HepG2 (cell line): ENCODE data around the gene DPH1. TPM values are rescaled to one million over a fixed set of nuclear protein-coding genes. Genes with fewer than 3 reads are reported as not detected.

Experiments
- ATAC-seq: fragments of 200-7000 bp; cut with Tn5 transposase; 3 replicates; pipeline ENCODE4 v1.9.1; 2020; ENCODE audit warnings: mild to moderate bottlenecking, moderate library complexity
- BruUV-seq: library from RNA; stranded (reverse); fragments of 400-500 nt; replicated peaks from 2 replicates; lab custom pipeline; 2021; lab: Mats Ljungman, UMichigan
- CTCF ChIA-PET: fragments of 300-600 bp; formaldehyde crosslinking; extraction: SDS; loops from one replicate; lab custom pipeline; 2021; ENCODE audit warnings: low total read pairs, inconsistent platforms, low intra/inter-chr PET ratio; lab: Yijun Ruan, JAX
- POLR2A ChIA-PET: fragments of 350-600 bp; sonication (Branson Sonifier 250); formaldehyde crosslinking; loops from one replicate; lab custom pipeline; 2020; ENCODE audit warnings: antibody characterized with exemption, inconsistent platforms; lab: Yijun Ruan, JAX
- DNase-seq: peaks from one replicate; pipeline ENCODE4 v3.0.0-alpha.2; 2015; ENCODE audit warnings: low spot score
- FAIRE-seq: peaks from 3 replicates; lab custom pipeline; 2011; peaks lifted over from hg19 to GRCh38; lab: Jason Lieb, UNC
- H2AFZ ChIP-seq: one replicate; pipeline ENCODE4 v1.6.1; 2011; ENCODE audit warnings: low read length, inconsistent platforms
- H3K27ac ChIP-seq: fragments of 300-600 bp; 3 replicates; pipeline ENCODE4 v1.8.0; 2011; ENCODE audit warnings: mixed run types, mild to moderate bottlenecking, mixed read lengths, low read length, inconsistent platforms; ENCODE audit not compliant: insufficient read depth; ENCODE audit errors: extremely low read length
- H3K27me3 ChIP-seq, 2 experiments: fragments of 200-600 bp in 1 of 2; 2 replicates in 1 of 2; 3 replicates in 1 of 2; pipeline versions ENCODE4 v1.6.0 to v1.8.0; 2011; ENCODE audit warnings: low read length in 2 of 2, mild to moderate bottlenecking in 2 of 2, moderate library complexity in 2 of 2, inconsistent platforms in 1 of 2; ENCODE audit not compliant: insufficient read depth in 2 of 2, control insufficient read depth in 1 of 2
- H3K36me3 ChIP-seq, 2 experiments: fragments of 200-600 bp in 1 of 2; replicated peaks in 1 of 2; 2 replicates in 1 of 2; 3 replicates in 1 of 2; pipeline versions ENCODE4 v1.5.1 to v1.8.0; 2011; ENCODE audit warnings: low read length in 2 of 2, inconsistent platforms in 1 of 2; ENCODE audit not compliant: insufficient read depth in 2 of 2, control insufficient read depth in 1 of 2
- H3K4me1 ChIP-seq: 2 replicates; pipeline ENCODE4 v1.5.1; 2012; ENCODE audit warnings: low read length, inconsistent platforms; ENCODE audit not compliant: insufficient read depth
- H3K4me2 ChIP-seq: 2 replicates; pipeline ENCODE4 v1.6.0; 2011; ENCODE audit warnings: low read depth, low read length, inconsistent platforms
- H3K4me3 ChIP-seq, 3 experiments: fragments of 200-600 bp in 1 of 3; sonication (generic), shearing (Covaris generic) in 1 of 3; replicated peaks in 1 of 3; 2 replicates each; pipeline ENCODE4 v1.5.1; 2011 to 2016; ENCODE audit warnings: low read length in 3 of 3, inconsistent platforms in 2 of 3, low read depth in 2 of 3, mild to moderate bottlenecking in 2 of 3, control low read depth in 1 of 3, mixed read lengths in 1 of 3; ENCODE audit not compliant: insufficient read depth in 1 of 3
- H3K79me2 ChIP-seq: one replicate; pipeline ENCODE4 v1.6.1; 2011; ENCODE audit warnings: low read length, inconsistent platforms; ENCODE audit not compliant: insufficient read depth
- H3K9ac ChIP-seq: 2 replicates; pipeline ENCODE4 v1.6.0; 2011; ENCODE audit warnings: mild to moderate bottlenecking, low read depth, low read length, inconsistent platforms; ENCODE audit not compliant: insufficient read depth
- H3K9me3 ChIP-seq: 2 replicates; pipeline ENCODE4 v1.5.1; 2012; ENCODE audit warnings: mild to moderate bottlenecking, low read length
- H4K20me1 ChIP-seq: 2 replicates; pipeline ENCODE4 v1.6.0; 2011; ENCODE audit warnings: inconsistent platforms, mild to moderate bottlenecking, low read length, moderate library complexity; ENCODE audit not compliant: insufficient read depth
- AGO2 ChIP-seq: fragments of 200-400 bp; formaldehyde crosslinking; optimal IDR thresholded peaks from 2 replicates; pipeline ENCODE3; 2017; ENCODE audit warnings: mild to moderate bottlenecking, low read depth, low read length, moderate library complexity
- HNF1B ChIP-seq: sonication (generic); formaldehyde crosslinking; IDR thresholded peaks from 2 replicates; pipeline ENCODE4 v1.5.1; 2020; ENCODE audit warnings: mild to moderate bottlenecking, moderate library complexity, missing genetic modification reagents
- HNF4A ChIP-seq: sonication (generic); formaldehyde crosslinking; IDR thresholded peaks from 2 replicates; pipeline ENCODE4 v1.4.0; 2020; ENCODE audit warnings: missing genetic modification reagents
- HNRNPL ChIP-seq: fragments of 200-400 bp; formaldehyde crosslinking; IDR thresholded peaks from 2 replicates; pipeline ENCODE4 v1.6.1; 2017; ENCODE audit warnings: mild to moderate bottlenecking, low read depth, low read length
- KDM5B ChIP-seq: sonication (generic); formaldehyde crosslinking; IDR thresholded peaks from 2 replicates; pipeline ENCODE4 v1.4.0; 2020; ENCODE audit warnings: missing genetic modification reagents, mild to moderate bottlenecking, borderline replicate concordance
- LCORL ChIP-seq, 2 experiments: fragments of 450-650 bp in 1 of 2; sonication (generic) in 1 of 2; formaldehyde crosslinking in 1 of 2; IDR thresholded peaks; 2 replicates each; pipeline versions ENCODE4 v1.5.0 to v1.6.1; 2017 to 2020; ENCODE audit warnings: antibody characterized with exemption in 1 of 2, missing genetic modification reagents in 1 of 2
- SIN3B ChIP-seq: fragments of 150-350 bp; IDR thresholded peaks from 2 replicates; pipeline ENCODE4 v1.6.1; 2014; ENCODE audit warnings: low read length
- ZFP36L2 ChIP-seq: sonication (generic); formaldehyde crosslinking; IDR thresholded peaks from 2 replicates; pipeline ENCODE4 v1.4.0; 2020; ENCODE audit warnings: missing genetic modification reagents
- ZFX ChIP-seq: sonication (generic); formaldehyde crosslinking; IDR thresholded peaks from 2 replicates; pipeline ENCODE4 v1.4.0; 2020; ENCODE audit warnings: mild to moderate bottlenecking, low read depth, missing genetic modification reagents, moderate library complexity
- ZNF33A ChIP-seq: sonication (generic); formaldehyde crosslinking; IDR thresholded peaks from 2 replicates; pipeline ENCODE4 v1.5.1; 2020; ENCODE audit warnings: missing genetic modification reagents, mild to moderate bottlenecking, moderate library complexity, borderline replicate concordance
- ZNF441 ChIP-seq: sonication (generic); formaldehyde crosslinking; IDR thresholded peaks from 2 replicates; pipeline ENCODE4 v1.7.0; 2021; ENCODE audit warnings: missing genetic modification reagents, borderline replicate concordance
- ZNF740 ChIP-seq: sonication (generic); formaldehyde crosslinking; IDR thresholded peaks from 2 replicates; pipeline ENCODE4 v1.4.0; 2020; ENCODE audit warnings: missing genetic modification reagents
- ZNF75D ChIP-seq: sonication (generic); formaldehyde crosslinking; IDR thresholded peaks from 2 replicates; pipeline ENCODE4 v1.8.1; 2023; ENCODE audit warnings: missing genetic modification reagents, mild to moderate bottlenecking, borderline replicate concordance
- WGBS: methylation state at CpG from one replicate; pipeline ENCODE4 v1.1.6; 2017; ENCODE audit warnings: low lambda C conversion rate; 5-methylcytosine and 5-hydroxymethylcytosine counted together
- in situ Hi-C: cut with HindIII; loops from 2 replicates; pipeline ENCODE4 v1.10.0; 2017; ENCODE audit warnings: low pct_unique_long_range_greater_than_20kb; ENCODE audit not compliant: extremely low pct_ligation_motif_present
- intact Hi-C: fragments of 100-400 bp; cut with micrococcal nuclease; formaldehyde crosslinking; loops from one replicate; pipeline ENCODE4 v1.10.0; 2022; ENCODE audit not compliant: unreplicated experiment
- polyA plus RNA-seq, 8 experiments: library from polyadenylated mRNA; depleted of rRNA in 3 of 8; stranded (reverse) in 7 of 8; unstranded in 1 of 8; fragments of >200 nt; fragmentation: Illumina TruSeq in 4 of 8; extraction: Trizol in 4 of 8; gene quantifications; 2 replicates each; pipeline versions ENCODE4 v1.2.1 to v1.2.3, GENCODE V29; 2011 to 2016; ENCODE audit warnings: low read depth in 4 of 8, missing spikeins in 1 of 8, mixed read lengths in 1 of 8; ENCODE audit not compliant: insufficient read depth in 1 of 8
- total RNA-seq, 5 experiments: library from RNA; depleted of rRNA; stranded (reverse); fragments of >200 nt; fragmentation: Illumina TruSeq; extraction: Trizol; gene quantifications; 2 replicates each; pipeline ENCODE4 v1.2.3, GENCODE V29; 2016; ENCODE audit warnings: low read depth in 1 of 5
- TF ChIP-seq, protein P1 (sequence below): sonication (generic); formaldehyde crosslinking; IDR thresholded peaks from 2 replicates; pipeline ENCODE4 v1.4.0; 2020; ENCODE audit warnings: missing genetic modification reagents

DPH1 gene
- total and polyA plus RNA-seq, 2 of the 13 experiments (the other 11 are each of a cell fraction or from before 2014, with no cell fraction given), result 25.3 to 42.8 TPM

DNA sequence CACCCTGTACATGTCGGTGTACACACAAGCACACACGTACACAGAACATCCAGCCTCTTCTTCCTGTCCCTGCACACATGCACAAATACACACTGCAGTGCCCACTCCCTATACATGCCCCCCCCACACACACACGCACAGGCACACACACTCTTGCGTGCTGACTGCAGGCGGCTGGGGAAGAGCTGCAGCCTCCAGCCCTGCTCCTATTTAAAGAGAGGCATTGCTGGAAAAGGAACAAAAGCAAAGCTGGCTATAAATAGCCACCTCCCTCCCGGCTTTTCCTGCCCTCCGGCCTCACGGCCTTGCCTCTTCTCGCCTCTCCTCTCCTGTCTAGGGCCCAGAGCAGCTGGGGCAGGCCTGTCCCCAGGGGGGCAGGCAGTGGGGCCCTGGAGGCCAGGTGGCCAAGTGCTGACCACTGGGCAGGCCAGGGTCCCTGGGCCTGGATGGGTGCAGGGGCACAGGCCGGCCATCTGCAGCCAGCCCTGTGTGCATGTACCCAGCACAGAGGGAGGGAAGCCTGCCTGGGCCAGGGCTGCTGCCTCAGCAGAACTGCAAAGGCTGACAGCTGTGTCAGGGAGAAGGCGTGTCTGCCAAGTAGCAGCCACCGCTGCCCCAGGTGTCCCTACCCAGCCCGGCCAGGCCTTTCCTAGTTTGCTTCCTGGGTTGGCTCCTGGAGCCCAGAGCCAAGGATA lies 30.2 kb upstream of the DPH1 start (continued):
- TF ChIP-seq HNF4A (CRISPR knock-in tag), result 0 out of 2 replicates have a peak, but pooled peaks have one; percentile 4
- TF ChIP-seq KDM5B (CRISPR knock-in tag), result 0 out of 2 replicates have a peak, but pooled peaks have one; percentile 24
- TF ChIP-seq HNRNPL, result 0 out of 2 replicates have a peak, but pooled peaks have one; percentile 38
- TF ChIP-seq ZFX (CRISPR knock-in tag), result peak; percentile 51
- peak; percentile 39 for TF ChIP-seq AGO2
- TF ChIP-seq LCORL (IDR thresholded peaks at IDR 0.05), result no peak
- no peak for TF ChIP-seq LCORL (CRISPR knock-in tag; IDR thresholded peaks at IDR 0.05)
- TF ChIP-seq ZNF740, result peak; percentile 79; the same call in 1 of the 2 replicates
- TF ChIP-seq HNF1B (CRISPR knock-in tag), result 0 out of 2 replicates have a peak, but pooled peaks have one; percentile 47

- CTCF ChIA-PET, result no interaction called here
- Histone ChIP-seq H3K4me2 (no peak overlapping the region), H3K79me2 (no peaks in the 10 kb centered on the region), H3K36me3 (no peaks in the 10 kb centered on the region), H3K9ac (no peak overlapping the region), H3K4me1 (peaks cover 29% of the 10 kb centered on the region), H3K27me3 (no peaks in the 10 kb centered on the region), H4K20me1 (no peaks in the 10 kb centered on the region), H3K27ac (no peak overlapping the region), H3K9me3 (no peaks in the 10 kb centered on the region), H3K4me3 (no peak overlapping the region), H2AFZ (no peak overlapping the region)
- no TSS peak for BruUV-seq
- TF ChIP-seq ZNF441 (CRISPR knock-in tag), result no peak
- no peak for TF ChIP-seq SIN3B
- TF ChIP-seq ZNF75D (CRISPR knock-in tag), result no peak
- no peak for TF ChIP-seq ZFP36L2 (CRISPR knock-in tag)
- TF ChIP-seq, protein P1, sequence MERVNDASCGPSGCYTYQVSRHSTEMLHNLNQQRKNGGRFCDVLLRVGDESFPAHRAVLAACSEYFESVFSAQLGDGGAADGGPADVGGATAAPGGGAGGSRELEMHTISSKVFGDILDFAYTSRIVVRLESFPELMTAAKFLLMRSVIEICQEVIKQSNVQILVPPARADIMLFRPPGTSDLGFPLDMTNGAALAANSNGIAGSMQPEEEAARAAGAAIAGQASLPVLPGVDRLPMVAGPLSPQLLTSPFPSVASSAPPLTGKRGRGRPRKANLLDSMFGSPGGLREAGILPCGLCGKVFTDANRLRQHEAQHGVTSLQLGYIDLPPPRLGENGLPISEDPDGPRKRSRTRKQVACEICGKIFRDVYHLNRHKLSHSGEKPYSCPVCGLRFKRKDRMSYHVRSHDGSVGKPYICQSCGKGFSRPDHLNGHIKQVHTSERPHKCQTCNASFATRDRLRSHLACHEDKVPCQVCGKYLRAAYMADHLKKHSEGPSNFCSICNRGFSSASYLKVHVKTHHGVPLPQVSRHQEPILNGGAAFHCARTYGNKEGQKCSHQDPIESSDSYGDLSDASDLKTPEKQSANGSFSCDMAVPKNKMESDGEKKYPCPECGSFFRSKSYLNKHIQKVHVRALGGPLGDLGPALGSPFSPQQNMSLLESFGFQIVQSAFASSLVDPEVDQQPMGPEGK (CRISPR knock-in tag), result no peak
- TF ChIP-seq ZNF33A (CRISPR knock-in tag), result no peak
- intact Hi-C loops, result no loop called here
- WGBS, result 92% methylated on average over 14 of the region's 16 CpGs
- no peak for FAIRE-seq
- DNase-seq, result no peak
- in situ Hi-C loops, result no loop called here
- POLR2A ChIA-PET, result no interaction called here
- ATAC-seq, result no peak
These were observed 27.1 kb upstream of the DPH1 start for GRCh38 chr17:2002767-2003329.
